K562 (cell line): ENCODE data around the gene AP3B2. TPM values are rescaled to one million over a fixed set of nuclear protein-coding genes. Genes with fewer than 3 reads are reported as not detected.

Experiments
- CBX2 ChIP-seq: fragments of 200-600 bp; sonication (generic); IDR thresholded peaks from one replicate; pipeline ENCODE4 v1.6.1; 2012; ENCODE audit warnings: mild to moderate bottlenecking, low read length, inconsistent platforms; ENCODE audit not compliant: insufficient read depth, poor library complexity, severe bottlenecking
- EP300 ChIP-seq: IDR thresholded peaks from 2 replicates; pipeline ENCODE4 v1.6.1; 2012; ENCODE audit warnings: low read length, improper control_type of control experiment
- JUND ChIP-seq, 2 experiments: IDR thresholded peaks; 2 replicates in 1 of 2; 3 replicates in 1 of 2; pipeline ENCODE4 v1.6.1; 2011; ENCODE audit warnings: borderline replicate concordance in 2 of 2, low read depth in 2 of 2, low read length in 2 of 2, improper control_type of control experiment in 1 of 2, missing biosample characterization in 1 of 2, missing genetic modification characterization in 1 of 2, missing genetic modification reagents in 1 of 2
- KHSRP ChIP-seq: fragments of 450-650 bp; IDR thresholded peaks from 2 replicates; pipeline ENCODE4 v1.6.1; 2017
- NR2F6 ChIP-seq: fragments of 450-650 bp; formaldehyde crosslinking; IDR thresholded peaks from 2 replicates; pipeline ENCODE4 v1.4.0; 2020; ENCODE audit warnings: mild to moderate bottlenecking
- PBX2 ChIP-seq, 2 experiments: IDR thresholded peaks in 1 of 2; conservative IDR thresholded peaks in 1 of 2; 2 replicates each; pipeline ENCODE4 v1.6.1; 2016; ENCODE audit warnings: low read depth in 2 of 2, mild to moderate bottlenecking in 1 of 2, missing compliant biosample characterization in 1 of 2, missing genetic modification characterization in 1 of 2, moderate library complexity in 1 of 2
- RREB1 ChIP-seq: fragments of 250-450 bp; sonication (Bioruptor Pico); IDR thresholded peaks from 2 replicates; pipeline ENCODE4 v1.4.0; 2020
- SIN3B ChIP-seq: fragments of 450-650 bp; IDR thresholded peaks from 2 replicates; pipeline ENCODE4 v1.6.1; 2017; ENCODE audit warnings: low read depth, mild to moderate bottlenecking, moderate library complexity
- TCF7 ChIP-seq: sonication (generic); IDR thresholded peaks from 2 replicates; pipeline ENCODE4 v1.6.1; 2016; ENCODE audit warnings: antibody characterized with exemption, borderline replicate concordance
- ZNF551 ChIP-seq: fragments of 250-450 bp; sonication (Bioruptor Pico); IDR thresholded peaks from 2 replicates; pipeline ENCODE4 v1.5.0; 2021; ENCODE audit warnings: mild to moderate bottlenecking, moderate library complexity
- polyA plus RNA-seq, 8 experiments: library from polyadenylated mRNA; depleted of rRNA in 4 of 8; stranded (reverse) in 5 of 8; unstranded in 3 of 8; fragments of >200 nt; fragmentation: Nextera tagmentation in 2 of 8; fragmentation: Illumina TruSeq in 1 of 8; extraction: Ambion mirVana in 2 of 8; extraction: Trizol in 1 of 8; gene quantifications; 2 replicates each; pipeline versions ENCODE4 v1.2.1 to v1.2.3, GENCODE V29; 2011 to 2014; ENCODE audit warnings: inconsistent platforms in 1 of 8, missing spikeins in 1 of 8
- total RNA-seq, 7 experiments: library from RNA; depleted of rRNA in 6 of 7; stranded (reverse); fragments of >200 nt in 6 of 7; fragmentation: Illumina TruSeq in 2 of 7; extraction: Trizol in 2 of 7; gene quantifications; 2 replicates each; pipeline versions ENCODE4 v1.2.1 to v1.2.3, GENCODE V29; 2011 to 2021; ENCODE audit warnings: low replicate concordance in 1 of 7

AP3B2 gene
- total and polyA plus RNA-seq, 9 of the 15 experiments (the other 6 are each of a cell fraction or from before 2014, with no cell fraction given): 0.03 to 0.15 (median 0.10) TPM; not detected in 2

GRCh38 chr15:82749951-82750830 is 40.5 kb upstream of the AP3B2 start (continued):
- no peak for TF ChIP-seq RREB1
- peak; percentile 76; the same call in 1 of the 2 replicates for TF ChIP-seq SIN3B
- peak; percentile 32; the same call in 1 of the 2 replicates for TF ChIP-seq NR2F6 (CRISPR knock-in tag)
- TF ChIP-seq TCF7: 0 out of 2 replicates have a peak, but pooled peaks have one; percentile 25
- TF ChIP-seq JUND (IDR thresholded peaks at IDR 0.05; ENCODE audit: borderline replicate concordance, low read depth, low read length): peak; percentile 50; the same call in 1 of the 2 replicates
- no peak; the same call in 2 of the 3 replicates for TF ChIP-seq JUND (tag; IDR thresholded peaks at IDR 0.05; ENCODE audit: borderline replicate concordance, low read depth, low read length)
- TF ChIP-seq ZNF551 (CRISPR knock-in tag): no peak
- TF ChIP-seq EP300: peak; percentile 71
- no peak for TF ChIP-seq PBX2 (CRISPR knock-in tag; IDR thresholded peaks at IDR 0.05; ENCODE audit: low read depth)
- peak; percentile 22; the same call in 1 of the 2 replicates for TF ChIP-seq PBX2 (tag; conservative IDR thresholded peaks at IDR 0.05; ENCODE audit: low read depth)
- no peak for TF ChIP-seq CBX2
- no peak for TF ChIP-seq KHSRP
